GM23338 (cell line): ENCODE measurements around the gene MAPK8IP2. TPM values are rescaled to one million over a fixed set of nuclear protein-coding genes. Genes with fewer than 3 reads are reported as not detected.

Source experiments
- ATAC-seq: fragments of 200-7000 bp; cut with Tn5 transposase; 3 replicates; pipeline ENCODE4 v1.9.1; 2020
- DNase-seq: peaks from one replicate; pipeline ENCODE4 v3.0.0-alpha.2; 2015; ENCODE audit warnings: low spot score
- H2AFZ ChIP-seq: fragments of 200-600 bp; sonication (generic); 2 replicates; pipeline ENCODE4 v1.8.0; 2016; ENCODE audit warnings: antibody characterized with exemption, mild to moderate bottlenecking, moderate library complexity
- H3F3A ChIP-seq: fragments of 200-600 bp; sonication (generic); replicated peaks from 2 replicates; pipeline ENCODE4 v1.8.0; 2017; ENCODE audit warnings: antibody characterized with exemption, mixed run types, low read depth
- H3K27ac ChIP-seq: fragments of 200-600 bp; sonication (generic); 2 replicates; pipeline ENCODE4 v1.6.1; 2016; ENCODE audit warnings: low read depth
- H3K27me3 ChIP-seq: fragments of 200-600 bp; sonication (generic); 2 replicates; pipeline ENCODE4 v1.8.0; 2016; ENCODE audit warnings: mild to moderate bottlenecking, mixed run types, moderate library complexity; ENCODE audit not compliant: insufficient read depth
- H3K36me3 ChIP-seq: fragments of 200-600 bp; sonication (generic); 2 replicates; pipeline ENCODE4 v1.8.0; 2016; ENCODE audit warnings: mild to moderate bottlenecking; ENCODE audit not compliant: insufficient read depth
- H3K4me1 ChIP-seq: fragments of 200-600 bp; sonication (generic); 2 replicates; pipeline ENCODE4 v1.8.0; 2016; ENCODE audit warnings: mild to moderate bottlenecking, moderate library complexity; ENCODE audit not compliant: insufficient read depth
- H3K4me2 ChIP-seq: fragments of 200-600 bp; sonication (generic); 2 replicates; pipeline ENCODE4 v1.7.1; 2017; ENCODE audit warnings: mixed run types
- H3K4me3 ChIP-seq: fragments of 200-600 bp; sonication (generic); 2 replicates; pipeline ENCODE4 v1.6.1; 2016; ENCODE audit warnings: mixed run types
- H3K79me2 ChIP-seq: fragments of 200-600 bp; sonication (generic); replicated peaks from 2 replicates; pipeline ENCODE4 v1.8.0; 2017; ENCODE audit warnings: mild to moderate bottlenecking; ENCODE audit not compliant: insufficient read depth
- H3K9me2 ChIP-seq: fragments of 200-600 bp; sonication (generic); 2 replicates; pipeline ENCODE4 v1.8.0; 2017; ENCODE audit not compliant: insufficient read depth
- H4K20me1 ChIP-seq: fragments of 200-600 bp; sonication (generic); replicated peaks from 2 replicates; pipeline ENCODE4 v1.8.0; 2017; ENCODE audit warnings: mild to moderate bottlenecking; ENCODE audit not compliant: insufficient read depth
- H3K27ac Mint-ChIP-seq: 2 replicates; pipeline ENCODE4 v1.8.0; 2020; ENCODE audit warnings: inconsistent platforms, mild to moderate bottlenecking, moderate library complexity, mixed read lengths
- H3K27me3 Mint-ChIP-seq: 3 replicates; pipeline ENCODE4 v1.8.0; 2022; ENCODE audit warnings: low read depth, mild to moderate bottlenecking, moderate library complexity, mixed read lengths, inconsistent platforms; ENCODE audit not compliant: insufficient read depth, poor library complexity
- H3K36me3 Mint-ChIP-seq: 3 replicates; pipeline ENCODE4 v1.8.0; 2021; ENCODE audit warnings: low read depth, mild to moderate bottlenecking, inconsistent platforms, moderate library complexity, mixed read lengths
- H3K4me1 Mint-ChIP-seq: 3 replicates; pipeline ENCODE4 v1.8.0; 2020; ENCODE audit warnings: mild to moderate bottlenecking, inconsistent platforms, mixed read lengths
- H3K4me3 Mint-ChIP-seq: 3 replicates; pipeline ENCODE4 v1.8.0; 2021; ENCODE audit warnings: moderate library complexity, mild to moderate bottlenecking, inconsistent platforms, mixed read lengths
- H3K9me3 Mint-ChIP-seq: 3 replicates; pipeline ENCODE4 v1.8.0; 2020; ENCODE audit warnings: moderate library complexity, mild to moderate bottlenecking, inconsistent platforms, mixed read lengths
- NANOG ChIP-seq: IDR thresholded peaks from 2 replicates; pipeline ENCODE4 v1.6.1; 2016; ENCODE audit warnings: antibody characterized with exemption, borderline replicate concordance
- POLR2AphosphoS5 ChIP-seq: IDR thresholded peaks from 2 replicates; pipeline ENCODE4 v1.6.1; 2016; ENCODE audit warnings: antibody characterized with exemption, low read depth
- polyA plus RNA-seq: library from polyadenylated mRNA; unstranded; fragments of >200 nt; fragmentation: Nextera tagmentation; extraction: Ambion mirVana; gene quantifications from 2 replicates; pipeline ENCODE4 v1.2.1, GENCODE V29; 2016
- total RNA-seq: library from RNA; depleted of rRNA; stranded (reverse); fragments of >200 nt; shearing (Covaris generic); gene quantifications from 2 replicates; pipeline ENCODE4 v1.2.3, GENCODE V29; 2014
- TF ChIP-seq, protein P1 (sequence below): fragments of 250-450 bp; sonication (Bioruptor Pico); IDR thresholded peaks from 2 replicates; pipeline ENCODE4 v1.5.0; 2020; ENCODE audit warnings: mild to moderate bottlenecking, moderate library complexity
- TF ChIP-seq, protein P2 (sequence below): IDR thresholded peaks from 2 replicates; pipeline ENCODE4 v1.6.1; 2016; ENCODE audit warnings: antibody characterized with exemption

Gene MAPK8IP2
- total and polyA plus RNA-seq, 2 experiments from 2014 or later, result 0.15 to 3.5 TPM

GRCh38 chr22:50605002-50605612, 4.5 kb downstream of the MAPK8IP2 start (continued):
- TF ChIP-seq, protein P1, sequence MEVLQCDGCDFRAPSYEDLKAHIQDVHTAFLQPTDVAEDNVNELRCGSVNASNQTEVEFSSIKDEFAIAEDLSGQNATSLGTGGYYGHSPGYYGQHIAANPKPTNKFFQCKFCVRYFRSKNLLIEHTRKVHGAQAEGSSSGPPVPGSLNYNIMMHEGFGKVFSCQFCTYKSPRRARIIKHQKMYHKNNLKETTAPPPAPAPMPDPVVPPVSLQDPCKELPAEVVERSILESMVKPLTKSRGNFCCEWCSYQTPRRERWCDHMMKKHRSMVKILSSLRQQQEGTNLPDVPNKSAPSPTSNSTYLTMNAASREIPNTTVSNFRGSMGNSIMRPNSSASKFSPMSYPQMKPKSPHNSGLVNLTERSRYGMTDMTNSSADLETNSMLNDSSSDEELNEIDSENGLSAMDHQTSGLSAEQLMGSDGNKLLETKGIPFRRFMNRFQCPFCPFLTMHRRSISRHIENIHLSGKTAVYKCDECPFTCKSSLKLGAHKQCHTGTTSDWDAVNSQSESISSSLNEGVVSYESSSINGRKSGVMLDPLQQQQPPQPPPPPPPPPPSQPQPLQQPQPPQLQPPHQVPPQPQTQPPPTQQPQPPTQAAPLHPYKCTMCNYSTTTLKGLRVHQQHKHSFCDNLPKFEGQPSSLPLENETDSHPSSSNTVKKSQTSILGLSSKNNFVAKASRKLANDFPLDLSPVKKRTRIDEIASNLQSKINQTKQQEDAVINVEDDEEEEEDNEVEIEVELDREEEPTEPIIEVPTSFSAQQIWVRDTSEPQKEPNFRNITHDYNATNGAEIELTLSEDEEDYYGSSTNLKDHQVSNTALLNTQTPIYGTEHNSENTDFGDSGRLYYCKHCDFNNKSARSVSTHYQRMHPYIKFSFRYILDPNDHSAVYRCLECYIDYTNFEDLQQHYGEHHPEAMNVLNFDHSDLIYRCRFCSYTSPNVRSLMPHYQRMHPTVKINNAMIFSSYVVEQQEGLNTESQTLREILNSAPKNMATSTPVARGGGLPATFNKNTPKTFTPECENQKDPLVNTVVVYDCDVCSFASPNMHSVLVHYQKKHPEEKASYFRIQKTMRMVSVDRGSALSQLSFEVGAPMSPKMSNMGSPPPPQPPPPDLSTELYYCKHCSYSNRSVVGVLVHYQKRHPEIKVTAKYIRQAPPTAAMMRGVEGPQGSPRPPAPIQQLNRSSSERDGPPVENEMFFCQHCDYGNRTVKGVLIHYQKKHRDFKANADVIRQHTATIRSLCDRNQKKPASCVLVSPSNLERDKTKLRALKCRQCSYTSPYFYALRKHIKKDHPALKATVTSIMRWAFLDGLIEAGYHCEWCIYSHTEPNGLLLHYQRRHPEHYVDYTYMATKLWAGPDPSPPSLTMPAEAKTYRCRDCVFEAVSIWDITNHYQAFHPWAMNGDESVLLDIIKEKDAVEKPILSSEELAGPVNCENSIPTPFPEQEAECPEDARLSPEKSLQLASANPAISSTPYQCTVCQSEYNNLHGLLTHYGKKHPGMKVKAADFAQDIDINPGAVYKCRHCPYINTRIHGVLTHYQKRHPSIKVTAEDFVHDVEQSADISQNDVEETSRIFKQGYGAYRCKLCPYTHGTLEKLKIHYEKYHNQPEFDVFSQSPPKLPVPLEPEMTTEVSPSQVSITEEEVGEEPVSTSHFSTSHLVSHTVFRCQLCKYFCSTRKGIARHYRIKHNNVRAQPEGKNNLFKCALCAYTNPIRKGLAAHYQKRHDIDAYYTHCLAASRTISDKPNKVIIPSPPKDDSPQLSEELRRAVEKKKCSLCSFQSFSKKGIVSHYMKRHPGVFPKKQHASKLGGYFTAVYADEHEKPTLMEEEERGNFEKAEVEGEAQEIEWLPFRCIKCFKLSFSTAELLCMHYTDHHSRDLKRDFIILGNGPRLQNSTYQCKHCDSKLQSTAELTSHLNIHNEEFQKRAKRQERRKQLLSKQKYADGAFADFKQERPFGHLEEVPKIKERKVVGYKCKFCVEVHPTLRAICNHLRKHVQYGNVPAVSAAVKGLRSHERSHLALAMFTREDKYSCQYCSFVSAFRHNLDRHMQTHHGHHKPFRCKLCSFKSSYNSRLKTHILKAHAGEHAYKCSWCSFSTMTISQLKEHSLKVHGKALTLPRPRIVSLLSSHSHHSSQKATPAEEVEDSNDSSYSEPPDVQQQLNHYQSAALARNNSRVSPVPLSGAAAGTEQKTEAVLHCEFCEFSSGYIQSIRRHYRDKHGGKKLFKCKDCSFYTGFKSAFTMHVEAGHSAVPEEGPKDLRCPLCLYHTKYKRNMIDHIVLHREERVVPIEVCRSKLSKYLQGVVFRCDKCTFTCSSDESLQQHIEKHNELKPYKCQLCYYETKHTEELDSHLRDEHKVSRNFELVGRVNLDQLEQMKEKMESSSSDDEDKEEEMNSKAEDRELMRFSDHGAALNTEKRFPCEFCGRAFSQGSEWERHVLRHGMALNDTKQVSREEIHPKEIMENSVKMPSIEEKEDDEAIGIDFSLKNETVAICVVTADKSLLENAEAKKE, result no peak
- TF ChIP-seq NANOG (no peak), POLR2AphosphoS5 (no peak)

DNA sequence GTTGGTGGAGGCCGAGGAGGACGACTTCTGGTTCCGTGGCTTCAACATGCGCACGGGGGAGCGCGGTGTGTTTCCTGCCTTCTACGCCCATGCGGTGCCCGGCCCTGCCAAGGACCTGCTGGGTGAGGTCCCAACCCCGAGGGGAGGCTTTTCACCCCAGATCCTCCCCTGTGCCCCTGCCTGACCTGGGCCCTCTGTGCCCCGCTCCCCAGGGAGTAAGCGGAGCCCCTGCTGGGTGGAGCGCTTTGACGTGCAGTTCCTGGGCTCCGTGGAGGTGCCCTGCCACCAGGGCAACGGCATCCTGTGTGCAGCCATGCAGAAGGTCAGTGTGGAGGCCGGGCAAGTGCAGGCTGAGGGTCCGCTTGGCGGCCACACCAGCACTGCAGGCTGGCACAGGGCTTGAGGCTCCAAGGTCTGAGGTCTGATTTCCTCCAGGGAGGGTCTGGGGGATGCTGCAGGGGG, 5.1 kb downstream of the MAPK8IP2 start:
- H3K4me3 ChIP-seq, result no peak overlapping the region
- no peak for DNase-seq
- Mint-ChIP-seq H3K4me1 (peaks cover 12% of the 10 kb centered on the region), H3K9me3 (no peaks in the 10 kb centered on the region), H3K27me3 (peaks cover 61% of the 10 kb centered on the region), H3K27ac (no peak overlapping the region), H3K4me3 (no peak overlapping the region), H3K36me3 (no peaks in the 10 kb centered on the region; the same call in 2 of the 3 replicates)
- H3K9me2 ChIP-seq, result no peaks in the 10 kb centered on the region
- no peak overlapping the region for H3K27ac ChIP-seq
- no peak overlapping the region for H2AFZ ChIP-seq
- ATAC-seq, result no peak
- H4K20me1 ChIP-seq, result no peaks in the 10 kb centered on the region
- H3K4me2 ChIP-seq, result no peak overlapping the region
- no peaks in the 10 kb centered on the region for H3K79me2 ChIP-seq
- no peaks in the 10 kb centered on the region for H3K36me3 ChIP-seq
- peaks cover 60% of the 10 kb centered on the region for H3K27me3 ChIP-seq
- no peaks in the 10 kb centered on the region; the same call in 1 of the 2 replicates for H3K4me1 ChIP-seq
- TF ChIP-seq, protein P2, sequence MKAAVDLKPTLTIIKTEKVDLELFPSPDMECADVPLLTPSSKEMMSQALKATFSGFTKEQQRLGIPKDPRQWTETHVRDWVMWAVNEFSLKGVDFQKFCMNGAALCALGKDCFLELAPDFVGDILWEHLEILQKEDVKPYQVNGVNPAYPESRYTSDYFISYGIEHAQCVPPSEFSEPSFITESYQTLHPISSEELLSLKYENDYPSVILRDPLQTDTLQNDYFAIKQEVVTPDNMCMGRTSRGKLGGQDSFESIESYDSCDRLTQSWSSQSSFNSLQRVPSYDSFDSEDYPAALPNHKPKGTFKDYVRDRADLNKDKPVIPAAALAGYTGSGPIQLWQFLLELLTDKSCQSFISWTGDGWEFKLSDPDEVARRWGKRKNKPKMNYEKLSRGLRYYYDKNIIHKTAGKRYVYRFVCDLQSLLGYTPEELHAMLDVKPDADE, result no peak
- no peaks in the 10 kb centered on the region for H3F3A ChIP-seq
